HepG2 (cell line): Measurements from ENCODE around the gene ARHGAP5. TPM values are rescaled to one million over a fixed set of nuclear protein-coding genes. Genes with fewer than 3 reads are reported as not detected.

Experiments
- ATF7 ChIP-seq, 2 experiments: fragments of 450-650 bp in 1 of 2; sonication (generic) in 1 of 2; formaldehyde crosslinking in 1 of 2; IDR thresholded peaks; 2 replicates each; pipeline versions ENCODE4 v1.4.0 to v1.6.1; 2016 to 2020; ENCODE audit warnings: antibody characterized with exemption in 1 of 2, mild to moderate bottlenecking in 1 of 2, missing genetic modification reagents in 1 of 2
- BHLHE40 ChIP-seq: IDR thresholded peaks from 2 replicates; pipeline ENCODE4 v1.6.1; 2011; ENCODE audit warnings: low read length, improper control_type of control experiment
- HMG20A ChIP-seq: IDR thresholded peaks from 2 replicates; pipeline ENCODE4 v1.6.1; 2016; ENCODE audit warnings: borderline replicate concordance
- MATR3 ChIP-seq: sonication (generic); formaldehyde crosslinking; IDR thresholded peaks from 2 replicates; pipeline ENCODE4 v1.4.0; 2020; ENCODE audit warnings: missing genetic modification reagents
- MZF1 ChIP-seq: sonication (generic); formaldehyde crosslinking; IDR thresholded peaks from 2 replicates; pipeline ENCODE4 v1.8.1; 2023; ENCODE audit warnings: mild to moderate bottlenecking, missing genetic modification reagents, borderline replicate concordance
- NFE2L2 ChIP-seq: fragments of 150-350 bp; IDR thresholded peaks from 2 replicates; pipeline ENCODE4 v1.6.1; 2014; ENCODE audit warnings: low read length
- POLR2A ChIP-seq, 2 experiments: IDR thresholded peaks; 2 replicates each; pipeline ENCODE4 v1.6.1; 2011; ENCODE audit warnings: low read depth in 2 of 2, low read length in 2 of 2, mild to moderate bottlenecking in 1 of 2, moderate library complexity in 1 of 2; ENCODE audit not compliant: insufficient read depth in 1 of 2
- RBM22 ChIP-seq: fragments of 200-400 bp; formaldehyde crosslinking; optimal IDR thresholded peaks from 2 replicates; pipeline ENCODE3; 2017; ENCODE audit warnings: mild to moderate bottlenecking, low read length, moderate library complexity
- STAT5B ChIP-seq: sonication (generic); formaldehyde crosslinking; IDR thresholded peaks from 2 replicates; pipeline ENCODE4 v1.4.0; 2020; ENCODE audit warnings: missing genetic modification reagents
- ZBTB38 ChIP-seq: sonication (generic); formaldehyde crosslinking; IDR thresholded peaks from 2 replicates; pipeline ENCODE4 v1.5.1; 2020; ENCODE audit warnings: mild to moderate bottlenecking, missing genetic modification reagents
- ZNF850 ChIP-seq: sonication (generic); formaldehyde crosslinking; conservative IDR thresholded peaks from 2 replicates; pipeline ENCODE4 v1.9.0; 2021; ENCODE audit warnings: mild to moderate bottlenecking, missing genetic modification reagents
- polyA plus RNA-seq, 8 experiments: library from polyadenylated mRNA; depleted of rRNA in 3 of 8; stranded (reverse) in 7 of 8; unstranded in 1 of 8; fragments of >200 nt; fragmentation: Illumina TruSeq in 4 of 8; extraction: Trizol in 4 of 8; gene quantifications; 2 replicates each; pipeline versions ENCODE4 v1.2.1 to v1.2.3, GENCODE V29; 2011 to 2016; ENCODE audit warnings: low read depth in 4 of 8, missing spikeins in 1 of 8, mixed read lengths in 1 of 8; ENCODE audit not compliant: insufficient read depth in 1 of 8
- total RNA-seq, 5 experiments: library from RNA; depleted of rRNA; stranded (reverse); fragments of >200 nt; fragmentation: Illumina TruSeq; extraction: Trizol; gene quantifications; 2 replicates each; pipeline ENCODE4 v1.2.3, GENCODE V29; 2016; ENCODE audit warnings: low read depth in 1 of 5
- TF ChIP-seq, protein P1 (sequence below): sonication (generic); formaldehyde crosslinking; IDR thresholded peaks from 2 replicates; pipeline ENCODE4 v1.9.0; 2021; ENCODE audit warnings: mild to moderate bottlenecking, missing genetic modification reagents
- TF ChIP-seq, protein P2 (sequence below): IDR thresholded peaks from 2 replicates; pipeline ENCODE4 v1.6.1; 2018; ENCODE audit warnings: missing genetic modification reagents, mild to moderate bottlenecking, missing compliant biosample characterization
- TF ChIP-seq, protein P3 (sequence below), 2 experiments: sonication (generic) in 1 of 2; formaldehyde crosslinking in 1 of 2; IDR thresholded peaks; 2 replicates each; pipeline versions ENCODE4 v1.4.0 to v1.6.1; 2018 to 2020; ENCODE audit warnings: missing genetic modification reagents in 2 of 2, borderline replicate concordance in 1 of 2, low read depth in 1 of 2, mild to moderate bottlenecking in 1 of 2, missing biosample characterization in 1 of 2
- TF ChIP-seq, protein P4 (sequence below): sonication (generic); formaldehyde crosslinking; IDR thresholded peaks from 2 replicates; pipeline ENCODE4 v1.4.0; 2020; ENCODE audit warnings: mild to moderate bottlenecking, missing genetic modification reagents
- TF ChIP-seq, protein P5 (sequence below): IDR thresholded peaks from 2 replicates; pipeline ENCODE4 v1.6.1; 2016; ENCODE audit warnings: missing compliant biosample characterization, missing genetic modification reagents, borderline replicate concordance

Gene ARHGAP5
- total and polyA plus RNA-seq, 2 of the 13 experiments (the other 11 are each of a cell fraction or from before 2014, with no cell fraction given) = 33.7 to 144 TPM

DNA sequence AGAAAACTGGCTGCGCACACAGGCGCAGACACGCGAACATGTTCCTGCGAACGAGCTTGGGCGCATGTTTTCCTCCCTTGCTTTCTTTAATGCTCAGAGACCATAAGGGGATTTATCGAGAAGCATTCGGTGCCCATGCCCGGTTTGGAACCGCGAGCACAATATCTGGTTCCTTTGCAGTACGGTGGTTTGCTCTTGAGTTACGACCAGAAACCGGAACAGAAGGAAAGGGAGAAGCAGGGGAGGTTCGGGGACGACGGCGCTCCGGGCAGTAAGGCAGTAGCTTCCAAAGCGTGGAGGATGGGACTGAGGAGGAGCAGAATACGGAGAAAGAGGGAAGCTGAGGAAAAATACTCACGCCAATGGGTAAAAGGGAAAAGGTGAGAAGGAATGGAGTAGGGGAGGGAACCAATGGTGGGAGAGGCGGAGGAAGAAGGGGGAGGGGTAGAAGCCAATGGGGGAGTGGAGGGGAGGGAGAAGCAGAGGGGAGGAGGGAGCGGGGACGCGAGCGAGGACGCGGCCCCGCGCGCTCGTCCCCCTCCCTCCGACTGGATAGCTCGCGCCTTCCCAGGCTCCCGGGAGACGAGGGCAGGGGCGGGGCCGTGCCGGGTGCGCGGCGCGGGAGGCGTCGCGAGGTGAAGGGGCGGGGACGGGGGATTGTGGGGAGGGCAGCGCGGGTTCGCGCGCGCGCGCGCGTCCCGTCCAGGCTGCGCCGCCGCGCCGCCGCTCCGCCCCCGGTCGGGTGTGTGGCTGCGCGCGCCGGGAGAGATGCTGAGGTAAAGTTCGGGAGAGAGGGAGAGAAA lies 625 bp upstream of the ARHGAP5 start (continued):
- TF ChIP-seq, protein P1, sequence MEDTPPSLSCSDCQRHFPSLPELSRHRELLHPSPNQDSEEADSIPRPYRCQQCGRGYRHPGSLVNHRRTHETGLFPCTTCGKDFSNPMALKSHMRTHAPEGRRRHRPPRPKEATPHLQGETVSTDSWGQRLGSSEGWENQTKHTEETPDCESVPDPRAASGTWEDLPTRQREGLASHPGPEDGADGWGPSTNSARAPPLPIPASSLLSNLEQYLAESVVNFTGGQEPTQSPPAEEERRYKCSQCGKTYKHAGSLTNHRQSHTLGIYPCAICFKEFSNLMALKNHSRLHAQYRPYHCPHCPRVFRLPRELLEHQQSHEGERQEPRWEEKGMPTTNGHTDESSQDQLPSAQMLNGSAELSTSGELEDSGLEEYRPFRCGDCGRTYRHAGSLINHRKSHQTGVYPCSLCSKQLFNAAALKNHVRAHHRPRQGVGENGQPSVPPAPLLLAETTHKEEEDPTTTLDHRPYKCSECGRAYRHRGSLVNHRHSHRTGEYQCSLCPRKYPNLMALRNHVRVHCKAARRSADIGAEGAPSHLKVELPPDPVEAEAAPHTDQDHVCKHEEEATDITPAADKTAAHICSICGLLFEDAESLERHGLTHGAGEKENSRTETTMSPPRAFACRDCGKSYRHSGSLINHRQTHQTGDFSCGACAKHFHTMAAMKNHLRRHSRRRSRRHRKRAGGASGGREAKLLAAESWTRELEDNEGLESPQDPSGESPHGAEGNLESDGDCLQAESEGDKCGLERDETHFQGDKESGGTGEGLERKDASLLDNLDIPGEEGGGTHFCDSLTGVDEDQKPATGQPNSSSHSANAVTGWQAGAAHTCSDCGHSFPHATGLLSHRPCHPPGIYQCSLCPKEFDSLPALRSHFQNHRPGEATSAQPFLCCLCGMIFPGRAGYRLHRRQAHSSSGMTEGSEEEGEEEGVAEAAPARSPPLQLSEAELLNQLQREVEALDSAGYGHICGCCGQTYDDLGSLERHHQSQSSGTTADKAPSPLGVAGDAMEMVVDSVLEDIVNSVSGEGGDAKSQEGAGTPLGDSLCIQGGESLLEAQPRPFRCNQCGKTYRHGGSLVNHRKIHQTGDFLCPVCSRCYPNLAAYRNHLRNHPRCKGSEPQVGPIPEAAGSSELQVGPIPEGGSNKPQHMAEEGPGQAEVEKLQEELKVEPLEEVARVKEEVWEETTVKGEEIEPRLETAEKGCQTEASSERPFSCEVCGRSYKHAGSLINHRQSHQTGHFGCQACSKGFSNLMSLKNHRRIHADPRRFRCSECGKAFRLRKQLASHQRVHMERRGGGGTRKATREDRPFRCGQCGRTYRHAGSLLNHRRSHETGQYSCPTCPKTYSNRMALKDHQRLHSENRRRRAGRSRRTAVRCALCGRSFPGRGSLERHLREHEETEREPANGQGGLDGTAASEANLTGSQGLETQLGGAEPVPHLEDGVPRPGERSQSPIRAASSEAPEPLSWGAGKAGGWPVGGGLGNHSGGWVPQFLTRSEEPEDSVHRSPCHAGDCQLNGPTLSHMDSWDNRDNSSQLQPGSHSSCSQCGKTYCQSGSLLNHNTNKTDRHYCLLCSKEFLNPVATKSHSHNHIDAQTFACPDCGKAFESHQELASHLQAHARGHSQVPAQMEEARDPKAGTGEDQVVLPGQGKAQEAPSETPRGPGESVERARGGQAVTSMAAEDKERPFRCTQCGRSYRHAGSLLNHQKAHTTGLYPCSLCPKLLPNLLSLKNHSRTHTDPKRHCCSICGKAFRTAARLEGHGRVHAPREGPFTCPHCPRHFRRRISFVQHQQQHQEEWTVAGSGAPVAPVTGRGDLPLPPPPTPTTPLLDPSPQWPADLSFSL = no peak
- TF ChIP-seq MATR3 (CRISPR knock-in tag) (no peak), NFE2L2 (no peak), ZNF850 (CRISPR knock-in tag) (no peak), ATF7 (IDR thresholded peaks at IDR 0.05) (no peak), ATF7 (CRISPR knock-in tag; IDR thresholded peaks at IDR 0.05) (0 out of 2 replicates have a peak, but pooled peaks have one; percentile 59), MZF1 (CRISPR knock-in tag) (peak; percentile 42; the same call in 1 of the 2 replicates), STAT5B (CRISPR knock-in tag) (no peak; the same call in 1 of the 2 replicates), ZBTB38 (CRISPR knock-in tag) (peak; percentile 55; the same call in 1 of the 2 replicates), HMG20A (CRISPR knock-in tag) (no peak), RBM22 (peak; percentile 84), BHLHE40 (no peak), POLR2A (IDR thresholded peaks at IDR 0.05; ENCODE audit: insufficient read depth in 1 of 2, low read depth in 2 of 2, low read length in 2 of 2) (no peak; a peak in 2 of 4 replicates)
- TF ChIP-seq, protein P2, sequence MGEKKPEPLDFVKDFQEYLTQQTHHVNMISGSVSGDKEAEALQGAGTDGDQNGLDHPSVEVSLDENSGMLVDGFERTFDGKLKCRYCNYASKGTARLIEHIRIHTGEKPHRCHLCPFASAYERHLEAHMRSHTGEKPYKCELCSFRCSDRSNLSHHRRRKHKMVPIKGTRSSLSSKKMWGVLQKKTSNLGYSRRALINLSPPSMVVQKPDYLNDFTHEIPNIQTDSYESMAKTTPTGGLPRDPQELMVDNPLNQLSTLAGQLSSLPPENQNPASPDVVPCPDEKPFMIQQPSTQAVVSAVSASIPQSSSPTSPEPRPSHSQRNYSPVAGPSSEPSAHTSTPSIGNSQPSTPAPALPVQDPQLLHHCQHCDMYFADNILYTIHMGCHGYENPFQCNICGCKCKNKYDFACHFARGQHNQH (CRISPR knock-in tag) = peak; percentile 23
- TF ChIP-seq, protein P3, sequence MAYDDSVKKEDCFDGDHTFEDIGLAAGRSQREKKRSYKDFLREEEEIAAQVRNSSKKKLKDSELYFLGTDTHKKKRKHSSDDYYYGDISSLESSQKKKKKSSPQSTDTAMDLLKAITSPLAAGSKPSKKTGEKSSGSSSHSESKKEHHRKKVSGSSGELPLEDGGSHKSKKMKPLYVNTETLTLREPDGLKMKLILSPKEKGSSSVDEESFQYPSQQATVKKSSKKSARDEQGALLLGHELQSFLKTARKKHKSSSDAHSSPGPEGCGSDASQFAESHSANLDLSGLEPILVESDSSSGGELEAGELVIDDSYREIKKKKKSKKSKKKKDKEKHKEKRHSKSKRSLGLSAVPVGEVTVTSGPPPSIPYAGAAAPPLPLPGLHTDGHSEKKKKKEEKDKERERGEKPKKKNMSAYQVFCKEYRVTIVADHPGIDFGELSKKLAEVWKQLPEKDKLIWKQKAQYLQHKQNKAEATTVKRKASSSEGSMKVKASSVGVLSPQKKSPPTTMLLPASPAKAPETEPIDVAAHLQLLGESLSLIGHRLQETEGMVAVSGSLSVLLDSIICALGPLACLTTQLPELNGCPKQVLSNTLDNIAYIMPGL (CRISPR knock-in tag; IDR thresholded peaks at IDR 0.05; ENCODE audit: borderline replicate concordance in 1 of 2, low read depth in 1 of 2) = peak; percentile 12 to 95; a peak in 3 of 4 replicates
- TF ChIP-seq, protein P4, sequence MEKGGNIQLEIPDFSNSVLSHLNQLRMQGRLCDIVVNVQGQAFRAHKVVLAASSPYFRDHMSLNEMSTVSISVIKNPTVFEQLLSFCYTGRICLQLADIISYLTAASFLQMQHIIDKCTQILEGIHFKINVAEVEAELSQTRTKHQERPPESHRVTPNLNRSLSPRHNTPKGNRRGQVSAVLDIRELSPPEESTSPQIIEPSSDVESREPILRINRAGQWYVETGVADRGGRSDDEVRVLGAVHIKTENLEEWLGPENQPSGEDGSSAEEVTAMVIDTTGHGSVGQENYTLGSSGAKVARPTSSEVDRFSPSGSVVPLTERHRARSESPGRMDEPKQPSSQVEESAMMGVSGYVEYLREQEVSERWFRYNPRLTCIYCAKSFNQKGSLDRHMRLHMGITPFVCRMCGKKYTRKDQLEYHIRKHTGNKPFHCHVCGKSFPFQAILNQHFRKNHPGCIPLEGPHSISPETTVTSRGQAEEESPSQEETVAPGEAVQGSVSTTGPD (CRISPR knock-in tag) = 0 out of 2 replicates have a peak, but pooled peaks have one; percentile 34
- TF ChIP-seq, protein P5, sequence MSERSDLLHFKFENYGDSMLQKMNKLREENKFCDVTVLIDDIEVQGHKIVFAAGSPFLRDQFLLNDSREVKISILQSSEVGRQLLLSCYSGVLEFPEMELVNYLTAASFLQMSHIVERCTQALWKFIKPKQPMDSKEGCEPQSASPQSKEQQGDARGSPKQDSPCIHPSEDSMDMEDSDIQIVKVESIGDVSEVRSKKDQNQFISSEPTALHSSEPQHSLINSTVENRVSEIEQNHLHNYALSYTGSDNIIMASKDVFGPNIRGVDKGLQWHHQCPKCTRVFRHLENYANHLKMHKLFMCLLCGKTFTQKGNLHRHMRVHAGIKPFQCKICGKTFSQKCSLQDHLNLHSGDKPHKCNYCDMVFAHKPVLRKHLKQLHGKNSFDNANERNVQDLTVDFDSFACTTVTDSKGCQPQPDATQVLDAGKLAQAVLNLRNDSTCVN = peak; percentile 58
